Endothelial cell of umbilical vein (primary cell): ENCODE results near the gene SMARCAD1. TPM values are rescaled to one million over a fixed set of nuclear protein-coding genes. Genes with fewer than 3 reads are reported as not detected.

ENCODE experiments used
- BruUV-seq: library from RNA; stranded (reverse); fragments of 400-500 nt; replicated peaks from 2 replicates; lab custom pipeline; 2021; lab: Mats Ljungman, UMichigan
- CTCF ChIA-PET: fragments of 300-600, 350-600 bp; sonication (Branson Sonifier 250); formaldehyde crosslinking; loops from one replicate; lab custom pipeline; 2021; ENCODE audit warnings: antibody characterized with exemption, inconsistent platforms; lab: Charles Lee
- POLR2A ChIA-PET: fragments of 300-600, 350-600 bp; sonication (Branson Sonifier 250); formaldehyde crosslinking; loops from one replicate; lab custom pipeline; 2021; ENCODE audit warnings: antibody characterized with exemption, inconsistent platforms; lab: Charles Lee
- DNase-seq: peaks from one replicate; pipeline ENCODE4 v3.0.0-alpha.2; 2011; ENCODE audit warnings: low read depth, low spot score
- FAIRE-seq: peaks from 2 replicates; lab custom pipeline; 2011; peaks lifted over from hg19 to GRCh38; lab: Jason Lieb, UNC
- H2AFZ ChIP-seq: 2 replicates; pipeline ENCODE4 v1.6.0; 2012; ENCODE audit warnings: low read depth, low read length, control low read depth, inconsistent platforms
- H3K27ac ChIP-seq: 2 replicates; pipeline ENCODE4 v1.5.1; 2011; ENCODE audit warnings: low read depth, mild to moderate bottlenecking, control low read depth, low read length, moderate library complexity; ENCODE audit not compliant: insufficient read depth
- H3K27me3 ChIP-seq, 2 experiments: 2 replicates each; pipeline versions ENCODE4 v1.6.0 to v1.6.1; 2011; ENCODE audit warnings: low read length in 2 of 2, mixed read lengths in 1 of 2; ENCODE audit not compliant: control insufficient read depth in 2 of 2, insufficient read depth in 2 of 2
- H3K36me3 ChIP-seq, 2 experiments: 2 replicates in 1 of 2; 3 replicates in 1 of 2; pipeline ENCODE4 v1.5.1; 2011; ENCODE audit warnings: low read length in 2 of 2, mild to moderate bottlenecking in 1 of 2, moderate library complexity in 1 of 2; ENCODE audit not compliant: control insufficient read depth in 2 of 2, insufficient read depth in 2 of 2; ENCODE audit errors: extremely low read depth in 1 of 2
- H3K4me1 ChIP-seq: 3 replicates; pipeline ENCODE4 v1.5.1; 2011; ENCODE audit warnings: mild to moderate bottlenecking, low read length; ENCODE audit not compliant: control insufficient read depth, insufficient read depth; ENCODE audit errors: extremely low read depth
- H3K4me2 ChIP-seq: 2 replicates; pipeline ENCODE4 v1.6.1; 2011; ENCODE audit warnings: low read length, control low read depth, mixed read lengths; ENCODE audit not compliant: insufficient read depth
- H3K4me3 ChIP-seq, 3 experiments: fragments of 200-600 bp in 1 of 3; sonication (generic), shearing (Covaris generic) in 1 of 3; replicated peaks in 1 of 3; 2 replicates each; pipeline ENCODE4 v1.5.1; 2011 to 2016; ENCODE audit warnings: control low read depth in 3 of 3, low read length in 3 of 3, mild to moderate bottlenecking in 2 of 3, inconsistent platforms in 1 of 3, low read depth in 1 of 3, moderate library complexity in 1 of 3; ENCODE audit not compliant: insufficient read depth in 1 of 3
- H3K79me2 ChIP-seq: 2 replicates; pipeline ENCODE4 v1.6.0; 2012; ENCODE audit warnings: low read length, inconsistent platforms; ENCODE audit not compliant: control insufficient read depth, insufficient read depth
- H3K9ac ChIP-seq: replicated peaks from 2 replicates; pipeline ENCODE3; 2011; ENCODE audit warnings: low read length, control low read depth; ENCODE audit not compliant: insufficient read depth; ENCODE audit errors: extremely low read depth
- H3K9me1 ChIP-seq: replicated peaks from 3 replicates; pipeline ENCODE4 v1.6.0; 2011; ENCODE audit warnings: mild to moderate bottlenecking, low read length; ENCODE audit not compliant: control insufficient read depth, insufficient read depth; ENCODE audit errors: extremely low read depth
- H3K9me3 ChIP-seq: replicated peaks from 2 replicates; pipeline ENCODE4 v1.5.1; 2012; ENCODE audit warnings: low read length, inconsistent platforms; ENCODE audit not compliant: control insufficient read depth, insufficient read depth
- H4K20me1 ChIP-seq: replicated peaks from 2 replicates; pipeline ENCODE3; 2011; ENCODE audit warnings: mild to moderate bottlenecking, low read length; ENCODE audit not compliant: control insufficient read depth, insufficient read depth; ENCODE audit errors: extremely low read depth
- EZH2 ChIP-seq: IDR thresholded peaks from 2 replicates; pipeline ENCODE4 v1.6.1; 2012; ENCODE audit warnings: borderline replicate concordance, low read depth, mild to moderate bottlenecking, moderate library complexity, low read length, inconsistent platforms; ENCODE audit not compliant: severe bottlenecking
- FOS ChIP-seq: IDR thresholded peaks from 2 replicates; pipeline ENCODE4 v1.6.1; 2011; ENCODE audit warnings: mild to moderate bottlenecking, low read length, moderate library complexity, borderline replicate concordance; ENCODE audit not compliant: insufficient read depth
- GATA2 ChIP-seq: IDR thresholded peaks from 2 replicates; pipeline ENCODE4 v1.7.0; 2011; ENCODE audit warnings: low read depth, mild to moderate bottlenecking, moderate library complexity, mixed read lengths, low read length; ENCODE audit not compliant: insufficient read length, insufficient read depth
- JUN ChIP-seq: IDR thresholded peaks from 2 replicates; pipeline ENCODE4 v1.6.1; 2011; ENCODE audit warnings: borderline replicate concordance, low read depth; ENCODE audit not compliant: insufficient read length, insufficient read depth
- MYC ChIP-seq: IDR thresholded peaks from one replicate; pipeline ENCODE4 v1.6.1; 2011; ENCODE audit warnings: mild to moderate bottlenecking, low read depth, low read length
- POLR2A ChIP-seq: IDR thresholded peaks from 2 replicates; pipeline ENCODE4 v1.6.1; 2012; ENCODE audit warnings: low read depth, mild to moderate bottlenecking, control low read depth, low read length
- POLR2AphosphoS5 ChIP-seq: IDR thresholded peaks from 2 replicates; pipeline ENCODE4 v1.6.1; 2012; ENCODE audit warnings: low read depth, mild to moderate bottlenecking, control low read depth, low read length, moderate library complexity; ENCODE audit not compliant: insufficient read depth
- dilution Hi-C: fragments of 300-500 bp; cut with MboI; formaldehyde crosslinking; loops from one replicate; pipeline ENCODE4 v1.15.0; 2019; ENCODE audit warnings: low sequenced_read_pairs; ENCODE audit not compliant: extremely low pct_ligation_motif_present
- intact Hi-C: fragments of 100-400 bp; cut with micrococcal nuclease; formaldehyde crosslinking; loops from one replicate; pipeline ENCODE4 v1.10.0; 2022
- polyA plus RNA-seq, 4 experiments: library from polyadenylated mRNA; depleted of rRNA in 3 of 4; stranded (reverse) in 3 of 4; unstranded in 1 of 4; fragments of >200 nt; gene quantifications; 2 replicates each; pipeline versions ENCODE4 v1.2.1 to v1.2.3, GENCODE V29; 2011 to 2012; ENCODE audit warnings: missing spikeins in 1 of 4
- total RNA-seq: library from RNA; stranded (reverse); gene quantifications from 2 replicates; pipeline ENCODE4 v1.2.3, GENCODE V29; 2021
- TF ChIP-seq, protein P1 (sequence below), 2 donors: IDR thresholded peaks; 1 replicate in 1 of 2; 2 replicates in 1 of 2; pipeline ENCODE4 v1.5.1; 2011; ENCODE audit warnings: low read length in 2 of 2, mild to moderate bottlenecking in 2 of 2, moderate library complexity in 2 of 2, control low read depth in 1 of 2, inconsistent platforms in 1 of 2, low read depth in 1 of 2; ENCODE audit not compliant: insufficient read depth in 1 of 2; ENCODE audit errors: extremely low read depth in 1 of 2
- TF ChIP-seq, protein P2 (sequence below): IDR thresholded peaks from 2 replicates; pipeline ENCODE4 v1.6.1; 2011; ENCODE audit not compliant: insufficient read depth, insufficient read length

SMARCAD1 gene
- total and polyA plus RNA-seq, 2 donors (not counting 3 experiments of a cell fraction or from before 2014, with no cell fraction given), result 15.5 to 34.8 TPM

DNA sequence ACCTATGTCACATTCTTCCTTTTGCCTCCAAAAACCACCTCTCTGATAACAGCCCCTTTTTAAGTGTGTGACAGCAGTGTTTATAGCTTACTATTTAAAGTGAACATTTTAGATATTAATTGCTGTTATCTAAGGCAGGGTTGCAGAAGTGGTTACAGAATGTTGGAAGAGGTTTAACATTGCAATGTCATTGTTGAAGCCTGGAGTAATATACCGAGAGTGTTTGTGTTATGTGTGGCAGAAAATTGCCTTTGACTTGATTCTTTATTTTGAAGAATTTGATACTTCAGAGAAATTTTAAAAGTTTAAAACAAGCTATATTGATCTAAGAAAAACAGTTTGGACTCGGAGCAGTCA is 37.1 kb downstream of the SMARCAD1 start:
- Histone ChIP-seq H3K79me2 (no peaks in the 10 kb centered on the region), H3K27ac (no peak overlapping the region), H3K4me2 (no peak overlapping the region), H4K20me1 (no peaks in the 10 kb centered on the region), H3K9ac (no peak overlapping the region), H3K9me1 (no peaks in the 10 kb centered on the region), H3K4me3 (no peak overlapping the region), H3K27me3 (no peaks in the 10 kb centered on the region), H2AFZ (no peak overlapping the region), H3K36me3 (peaks cover 8 to 17% of the 10 kb centered on the region in 2 experiments), H3K4me1 (no peaks in the 10 kb centered on the region), H3K9me3 (no peaks in the 10 kb centered on the region)
- dilution Hi-C loops, result no loop called here
- FAIRE-seq (no peak), DNase-seq (no peak)
- BruUV-seq, result no TSS peak
- TF ChIP-seq GATA2, result no peak
- TF ChIP-seq EZH2, result no peak
- TF ChIP-seq POLR2AphosphoS5, result no peak
- no peak for TF ChIP-seq JUN
- TF ChIP-seq, protein P1, sequence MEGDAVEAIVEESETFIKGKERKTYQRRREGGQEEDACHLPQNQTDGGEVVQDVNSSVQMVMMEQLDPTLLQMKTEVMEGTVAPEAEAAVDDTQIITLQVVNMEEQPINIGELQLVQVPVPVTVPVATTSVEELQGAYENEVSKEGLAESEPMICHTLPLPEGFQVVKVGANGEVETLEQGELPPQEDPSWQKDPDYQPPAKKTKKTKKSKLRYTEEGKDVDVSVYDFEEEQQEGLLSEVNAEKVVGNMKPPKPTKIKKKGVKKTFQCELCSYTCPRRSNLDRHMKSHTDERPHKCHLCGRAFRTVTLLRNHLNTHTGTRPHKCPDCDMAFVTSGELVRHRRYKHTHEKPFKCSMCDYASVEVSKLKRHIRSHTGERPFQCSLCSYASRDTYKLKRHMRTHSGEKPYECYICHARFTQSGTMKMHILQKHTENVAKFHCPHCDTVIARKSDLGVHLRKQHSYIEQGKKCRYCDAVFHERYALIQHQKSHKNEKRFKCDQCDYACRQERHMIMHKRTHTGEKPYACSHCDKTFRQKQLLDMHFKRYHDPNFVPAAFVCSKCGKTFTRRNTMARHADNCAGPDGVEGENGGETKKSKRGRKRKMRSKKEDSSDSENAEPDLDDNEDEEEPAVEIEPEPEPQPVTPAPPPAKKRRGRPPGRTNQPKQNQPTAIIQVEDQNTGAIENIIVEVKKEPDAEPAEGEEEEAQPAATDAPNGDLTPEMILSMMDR (IDR thresholded peaks at IDR 0.05; ENCODE audit: extremely low read depth in 1 of 2, insufficient read depth in 1 of 2, low read depth in 1 of 2, low read length in 2 of 2), result no peak
- no peak for TF ChIP-seq MYC
- TF ChIP-seq FOS, result no peak
- TF ChIP-seq, protein P2, sequence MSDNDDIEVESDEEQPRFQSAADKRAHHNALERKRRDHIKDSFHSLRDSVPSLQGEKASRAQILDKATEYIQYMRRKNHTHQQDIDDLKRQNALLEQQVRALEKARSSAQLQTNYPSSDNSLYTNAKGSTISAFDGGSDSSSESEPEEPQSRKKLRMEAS, result no peak
- TF ChIP-seq POLR2A, result no peak
- ChIA-PET CTCF (interaction anchor here (1.3 to 1.4 kb wide), 3 partner anchors 10 to 19 kb away, joined by 3 to 8 read pairs (median 3); no protein-coding TSS in a partner anchor), POLR2A (no interaction called here)
- intact Hi-C loops, result no loop called here
